ENCODE measurements around the gene ZNF385B. TPM values are rescaled to one million over a fixed set of nuclear protein-coding genes. Genes with fewer than 3 reads are reported as not detected.

The ZNF385B gene
- total RNA-seq, 6 experiments from 2014 or later = 0.08 to 0.26 (median 0.22) TPM; not detected in 1

- Mint-ChIP-seq H3K36me3 (ENCODE audit: low read depth) (no peaks in the 10 kb centered on the region), H3K4me3 (no peak overlapping the region), H3K27ac (no peak overlapping the region), H3K4me1 (ENCODE audit: low read depth) (peaks cover 23% of the 10 kb centered on the region), H3K9me3 (no peaks in the 10 kb centered on the region), H3K27me3 (ENCODE audit: insufficient read depth) (no peaks in the 10 kb centered on the region)
- no peak for DNase-seq
- no peak for TF ChIP-seq CTCF (IDR thresholded peaks at IDR 0.05)
Measured at GRCh38 chr2:179571721-179572120, 289.7 kb downstream of the ZNF385B start.

GRCh38 chr2:179571252-179571651, 290.2 kb downstream of the ZNF385B start:
- Mint-ChIP-seq H3K27ac (no peak overlapping the region), H3K27me3 (ENCODE audit: insufficient read depth) (no peaks in the 10 kb centered on the region), H3K4me1 (ENCODE audit: low read depth) (peaks cover 23% of the 10 kb centered on the region), H3K4me3 (no peak overlapping the region), H3K9me3 (no peaks in the 10 kb centered on the region), H3K36me3 (ENCODE audit: low read depth) (no peaks in the 10 kb centered on the region)
- no peak for DNase-seq
- TF ChIP-seq CTCF (IDR thresholded peaks at IDR 0.05) = no peak

- Mint-ChIP-seq H3K27ac (peak overlapping the region; percentile 8; the same call in 1 of the 2 replicates), H3K36me3 (ENCODE audit: low read depth) (no peaks in the 10 kb centered on the region), H3K4me1 (ENCODE audit: low read depth) (peaks cover 19% of the 10 kb centered on the region), H3K9me3 (no peaks in the 10 kb centered on the region), H3K27me3 (ENCODE audit: insufficient read depth) (no peaks in the 10 kb centered on the region), H3K4me3 (no peak overlapping the region)
- no peak for TF ChIP-seq CTCF (IDR thresholded peaks at IDR 0.05)
- DNase-seq = peak; percentile 50
Measured at GRCh38 chr2:179569831-179570233, 291.6 kb downstream of the ZNF385B start.

- Mint-ChIP-seq H3K27ac (no peak overlapping the region), H3K4me1 (ENCODE audit: low read depth) (peaks cover 18% of the 10 kb centered on the region), H3K4me3 (no peak overlapping the region), H3K27me3 (ENCODE audit: insufficient read depth) (no peaks in the 10 kb centered on the region), H3K36me3 (ENCODE audit: low read depth) (no peaks in the 10 kb centered on the region), H3K9me3 (no peaks in the 10 kb centered on the region)
- no peak for DNase-seq
- no peak for TF ChIP-seq CTCF (IDR thresholded peaks at IDR 0.05)
Measured at GRCh38 chr2:179565807-179566206, 295.6 kb downstream of the ZNF385B start.

GRCh38 chr2:179562330-179562885, 299.0 kb downstream of the ZNF385B start:
- Mint-ChIP-seq H3K4me3 (peak overlapping the region; percentile 41), H3K4me1 (ENCODE audit: low read depth) (peaks cover 12% of the 10 kb centered on the region; the same call in 1 of the 2 replicates), H3K9me3 (no peaks in the 10 kb centered on the region), H3K36me3 (ENCODE audit: low read depth) (no peaks in the 10 kb centered on the region), H3K27me3 (ENCODE audit: insufficient read depth) (no peaks in the 10 kb centered on the region; the same call in 1 of the 2 replicates), H3K27ac (no peak overlapping the region)
- TF ChIP-seq CTCF (IDR thresholded peaks at IDR 0.05) = no peak
- DNase-seq = no peak
